Hepatocyte (in vitro differentiated cells): Measurements from ENCODE around the gene NR2F1-AS1. TPM values are rescaled to one million over a fixed set of nuclear protein-coding genes. Genes with fewer than 3 reads are reported as not detected.
"Not testable (repeated sequence)": the region's sequence is repeated elsewhere in the genome, so short reads cannot be mapped to it uniquely, and the experiment has no call there.

Experiments
- DNase-seq: peaks from one replicate; pipeline ENCODE4 v3.0.0-alpha.2; 2016; ENCODE audit warnings: low spot score
- H2AFZ ChIP-seq: fragments of 200-600 bp; sonication (generic); 2 replicates; pipeline ENCODE4 v1.6.0; 2016; ENCODE audit warnings: antibody characterized with exemption, mild to moderate bottlenecking
- H3K27ac ChIP-seq: fragments of 200-600 bp; sonication (generic); 2 replicates; pipeline ENCODE4 v1.5.1; 2016; ENCODE audit warnings: mild to moderate bottlenecking
- H3K27me3 ChIP-seq: fragments of 200-600 bp; sonication (generic); 2 replicates; pipeline ENCODE4 v1.6.1; 2016
- H3K36me3 ChIP-seq: fragments of 200-600 bp; sonication (generic); replicated peaks from 2 replicates; pipeline ENCODE4 v1.5.1; 2016; ENCODE audit warnings: low read depth; ENCODE audit not compliant: insufficient read depth
- H3K4me1 ChIP-seq: fragments of 200-600 bp; sonication (generic); 2 replicates; pipeline ENCODE4 v1.5.1; 2016; ENCODE audit warnings: mild to moderate bottlenecking, moderate library complexity; ENCODE audit not compliant: insufficient read depth
- H3K4me2 ChIP-seq: fragments of 200-600 bp; sonication (generic); 2 replicates; pipeline ENCODE4 v1.6.0; 2016
- H3K4me3 ChIP-seq: fragments of 200-600 bp; sonication (generic); 2 replicates; pipeline ENCODE4 v1.5.1; 2016; ENCODE audit warnings: mild to moderate bottlenecking
- H3K79me2 ChIP-seq: fragments of 200-600 bp; sonication (generic); 2 replicates; pipeline ENCODE4 v1.6.0; 2017; ENCODE audit warnings: mild to moderate bottlenecking
- H3K9me2 ChIP-seq: fragments of 200-600 bp; sonication (generic); replicated peaks from 2 replicates; pipeline ENCODE4 v1.6.0; 2017; ENCODE audit warnings: mild to moderate bottlenecking; ENCODE audit not compliant: insufficient read depth
- H3K9me3 ChIP-seq: fragments of 200-600 bp; sonication (generic); 2 replicates; pipeline ENCODE4 v1.5.1; 2016; ENCODE audit warnings: low read depth, mild to moderate bottlenecking
- H4K20me1 ChIP-seq: fragments of 200-600 bp; sonication (generic); 2 replicates; pipeline ENCODE4 v1.6.0; 2016; ENCODE audit warnings: mild to moderate bottlenecking; ENCODE audit not compliant: insufficient read depth, poor library complexity, severe bottlenecking
- CTCF ChIP-seq: fragments of 200-600 bp; sonication (generic); IDR thresholded peaks from 2 replicates; pipeline ENCODE4 v1.5.1; 2016; ENCODE audit warnings: antibody characterized with exemption, mild to moderate bottlenecking; ENCODE audit not compliant: poor library complexity
- EZH2 ChIP-seq: fragments of 200-600 bp; sonication (generic); IDR thresholded peaks from 2 replicates; pipeline ENCODE4 v1.6.1; 2016; ENCODE audit warnings: antibody characterized with exemption, mild to moderate bottlenecking, borderline replicate concordance
- EZH2phosphoT487 ChIP-seq: fragments of 200-600 bp; sonication (generic); IDR thresholded peaks from one replicate; pipeline ENCODE4 v1.6.1; 2018; ENCODE audit warnings: antibody characterized with exemption, mild to moderate bottlenecking, low read depth, moderate library complexity; ENCODE audit not compliant: unreplicated experiment, severe bottlenecking
- WGBS: methylation state at CpG from one replicate; pipeline ENCODE4 v1.1.6; 2016; ENCODE audit warnings: low lambda C conversion rate; ENCODE audit errors: missing lambda C conversion rate; 5-methylcytosine and 5-hydroxymethylcytosine counted together
- polyA plus RNA-seq: library from polyadenylated mRNA; unstranded; fragments of >200 nt; fragmentation: Nextera tagmentation; extraction: Ambion mirVana; gene quantifications from 2 replicates; pipeline ENCODE4 v1.2.1, GENCODE V29; 2016
- total RNA-seq: library from RNA; depleted of rRNA; stranded (reverse); fragments of >200 nt; gene quantifications from 2 replicates; pipeline ENCODE4 v1.2.3, GENCODE V29; 2014

NR2F1-AS1 gene
- total and polyA plus RNA-seq, 2 experiments from 2014 or later: 8.4 to 8.6 TPM

GRCh38 chr5:93461756-93462155 is 119.3 kb downstream of the NR2F1-AS1 start:
- WGBS: 96% methylated on average over 1 of the region's 1 CpG
- DNase-seq: no peak

GRCh38 chr5:93460286-93460685 is 120.7 kb downstream of the NR2F1-AS1 start:
- H3K9me3 ChIP-seq: no peaks in the 10 kb centered on the region
- DNase-seq: no peak
- H2AFZ ChIP-seq: no peak overlapping the region
- no peaks in the 10 kb centered on the region for H3K4me1 ChIP-seq
- H3K27me3 ChIP-seq: peaks cover 4% of the 10 kb centered on the region
- no peak overlapping the region for H3K4me2 ChIP-seq
- TF ChIP-seq EZH2 (no peak), EZH2phosphoT487 (no peak), CTCF (no peak)
- WGBS: 94% methylated on average over 2 of the region's 2 CpGs
- H3K79me2 ChIP-seq: no peaks in the 10 kb centered on the region
- H3K9me2 ChIP-seq: no peaks in the 10 kb centered on the region
- no peaks in the 10 kb centered on the region for H3K36me3 ChIP-seq
- H3K27ac ChIP-seq: no peak overlapping the region
- H3K4me3 ChIP-seq: no peak overlapping the region
- H4K20me1 ChIP-seq: no peaks in the 10 kb centered on the region

More at GRCh38 chr5:93461756-93462155, 119.3 kb downstream of the NR2F1-AS1 start:
- Histone ChIP-seq H4K20me1 (no peaks in the 10 kb centered on the region), H3K27me3 (no peaks in the 10 kb centered on the region), H2AFZ (no peak overlapping the region), H3K4me2 (no peak overlapping the region), H3K4me1 (no peaks in the 10 kb centered on the region), H3K27ac (no peak overlapping the region), H3K4me3 (no peak overlapping the region), H3K79me2 (no peaks in the 10 kb centered on the region), H3K9me2 (no peaks in the 10 kb centered on the region), H3K36me3 (no peaks in the 10 kb centered on the region), H3K9me3 (no peaks in the 10 kb centered on the region)
- TF ChIP-seq EZH2phosphoT487 (no peak), CTCF (no peak), EZH2 (no peak)

- not testable (repeated sequence) for H3K9me2 ChIP-seq, H3K79me2 ChIP-seq, H3K27ac ChIP-seq, H3K4me3 ChIP-seq, H4K20me1 ChIP-seq, H3K36me3 ChIP-seq, H3K4me1 ChIP-seq, H3K4me2 ChIP-seq, DNase-seq, H2AFZ ChIP-seq, H3K27me3 ChIP-seq, H3K9me3 ChIP-seq
- WGBS: 41% methylated on average over 8 of the region's 8 CpGs
These were observed 124.2 kb downstream of the NR2F1-AS1 start for GRCh38 chr5:93456796-93457195.

- no peak overlapping the region for H3K4me3 ChIP-seq
- no peaks in the 10 kb centered on the region for H3K36me3 ChIP-seq
- H3K9me2 ChIP-seq: no peaks in the 10 kb centered on the region
- no peak overlapping the region for H3K27ac ChIP-seq
- DNase-seq: no peak
- H3K9me3 ChIP-seq: no peaks in the 10 kb centered on the region
- no peak overlapping the region for H2AFZ ChIP-seq
- H3K4me1 ChIP-seq: no peaks in the 10 kb centered on the region
- H3K4me2 ChIP-seq: no peak overlapping the region
- H3K27me3 ChIP-seq: peaks cover 4% of the 10 kb centered on the region
- 100% methylated on average over 1 of the region's 1 CpG for WGBS
- no peak for TF ChIP-seq EZH2
- TF ChIP-seq CTCF: no peak
- TF ChIP-seq EZH2phosphoT487: no peak
- no peaks in the 10 kb centered on the region for H3K79me2 ChIP-seq
- H4K20me1 ChIP-seq: no peaks in the 10 kb centered on the region
These were observed 126.1 kb downstream of the NR2F1-AS1 start for GRCh38 chr5:93454896-93455295.
